T-helper 2 cell treated with Interferon-gamma antibody and Interleukin-4, amounts not matched to agents 5 μg/mL and 100 μg/mL, for 36 hours (primary cell): ENCODE measurements around the gene OR2T33.
"Not testable (repeated sequence)": the region's sequence is repeated elsewhere in the genome, so short reads cannot be mapped to it uniquely, and the experiment has no call there.

Source experiments
- DNase-seq: peaks from one replicate; pipeline ENCODE4 v3.0.0; 2021; ENCODE audit warnings: low spot score
- H3K27ac Mint-ChIP-seq: one replicate; pipeline ENCODE4 v1.8.0; 2021; ENCODE audit warnings: mild to moderate bottlenecking, mixed read lengths
- H3K27me3 Mint-ChIP-seq: one replicate; pipeline ENCODE4 v1.8.0; 2021; ENCODE audit warnings: low read depth, mixed read lengths
- H3K36me3 Mint-ChIP-seq: one replicate; pipeline ENCODE4 v1.8.0; 2021; ENCODE audit warnings: low read depth, mixed read lengths
- H3K4me1 Mint-ChIP-seq: one replicate; pipeline ENCODE4 v1.8.0; 2021; ENCODE audit warnings: low read depth, mixed read lengths
- H3K4me3 Mint-ChIP-seq: one replicate; pipeline ENCODE4 v1.8.0; 2022; ENCODE audit warnings: mild to moderate bottlenecking, moderate library complexity, mixed read lengths
- H3K9me3 Mint-ChIP-seq: one replicate; pipeline ENCODE4 v1.8.0; 2021; ENCODE audit warnings: mixed read lengths

Gene OR2T33, protein sequence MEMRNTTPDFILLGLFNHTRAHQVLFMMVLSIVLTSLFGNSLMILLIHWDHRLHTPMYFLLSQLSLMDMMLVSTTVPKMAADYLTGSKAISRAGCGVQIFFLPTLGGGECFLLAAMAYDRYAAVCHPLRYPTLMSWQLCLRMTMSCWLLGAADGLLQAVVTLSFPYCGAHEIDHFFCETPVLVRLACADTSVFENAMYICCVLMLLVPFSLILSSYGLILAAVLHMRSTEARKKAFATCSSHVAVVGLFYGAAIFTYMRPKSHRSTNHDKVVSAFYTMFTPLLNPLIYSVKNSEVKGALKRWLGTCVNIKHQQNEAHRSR

DNA sequence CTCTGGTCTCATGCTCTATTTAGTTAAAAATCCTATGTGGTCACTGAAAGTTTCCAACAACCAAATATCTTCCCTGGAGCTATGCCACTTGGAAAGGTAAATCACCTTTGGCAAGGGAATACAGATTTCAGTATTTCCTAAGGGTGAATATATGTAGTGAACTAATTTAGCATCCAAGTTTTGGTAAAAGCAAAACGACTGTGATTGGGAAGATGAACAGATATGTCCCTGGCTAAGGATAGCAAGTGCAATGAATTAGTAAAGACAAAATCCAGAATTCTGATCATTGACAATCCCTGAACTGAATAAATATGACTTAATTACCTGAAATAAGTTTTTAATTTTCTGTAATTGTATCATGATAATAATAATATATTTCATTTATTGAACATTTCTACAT, at the start of gene OR2T33:
TSS of gene OR2T33 (minus strand) at position 101 of the 400 bp plus-strand sequence. CDS start 4,162 bp downstream, outside the sequence.
- no peaks in the 10 kb centered on the region for H3K9me3 Mint-ChIP-seq
- H3K27me3 Mint-ChIP-seq, result no peaks in the 10 kb centered on the region
- no peaks in the 10 kb centered on the region for H3K36me3 Mint-ChIP-seq
- H3K4me1 Mint-ChIP-seq, result no peaks in the 10 kb centered on the region
- H3K4me3 Mint-ChIP-seq, result no peak within 1 kb of the TSS
- no peak within 1 kb of the TSS for H3K27ac Mint-ChIP-seq
- DNase-seq, result no peak

DNA sequence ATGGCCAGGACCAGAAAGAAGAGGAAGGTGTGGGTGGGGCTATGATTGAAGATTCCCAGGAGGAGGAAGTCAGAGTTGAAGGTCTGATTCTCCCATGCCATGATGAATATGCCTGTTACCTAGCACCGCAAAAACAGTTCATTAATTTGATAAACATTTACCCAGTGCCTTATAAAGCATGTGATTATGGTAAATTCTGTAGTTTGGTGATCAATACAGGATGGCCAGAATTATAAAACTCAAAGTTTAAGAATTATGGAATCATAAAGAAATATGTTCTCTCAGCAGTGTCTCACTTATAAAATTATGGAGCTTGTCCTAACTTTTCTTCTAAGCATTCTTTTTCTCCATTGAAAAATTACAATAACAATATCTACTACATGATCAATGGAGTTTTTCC, 46.7 kb upstream of the OR2T33 start, which contains the start of gene OR2M7:
TSS of gene OR2M7 (minus strand) at position 101 of the 400 bp plus-strand sequence. CDS start at position 101, 0 bp downstream.
- Mint-ChIP-seq H3K27me3 (no peaks in the 10 kb centered on the region), H3K36me3 (no peaks in the 10 kb centered on the region), H3K4me1 (no peaks in the 10 kb centered on the region), H3K9me3 (no peaks in the 10 kb centered on the region), H3K4me3 (no peak within 1 kb of the TSS), H3K27ac (no peak within 1 kb of the TSS)
- no peak for DNase-seq

DNA sequence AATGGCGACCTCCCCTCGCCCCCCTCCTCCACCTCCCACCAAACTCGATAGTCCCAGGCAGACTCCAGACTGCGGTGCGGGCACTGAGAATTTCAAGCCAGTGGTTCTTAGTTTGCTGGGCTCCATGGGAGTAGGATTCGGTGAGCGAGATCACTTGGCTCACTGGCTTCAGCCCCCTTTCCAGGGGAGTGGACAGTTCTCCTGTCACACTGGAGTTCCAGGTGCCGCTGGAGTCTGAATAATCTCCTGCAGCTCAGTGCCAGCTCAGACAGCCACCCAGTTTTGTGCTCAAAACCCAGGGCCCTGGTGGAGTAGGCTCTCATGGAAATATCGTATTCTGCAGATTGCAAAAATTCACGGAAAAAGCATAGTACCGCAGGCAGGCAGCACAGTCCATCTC, 39.0 kb upstream of the OR2T33 start:
- H3K27me3 Mint-ChIP-seq, result no peaks in the 10 kb centered on the region
- no peak overlapping the region for H3K27ac Mint-ChIP-seq
- no peaks in the 10 kb centered on the region for H3K4me1 Mint-ChIP-seq
- H3K36me3 Mint-ChIP-seq, result no peaks in the 10 kb centered on the region
- H3K9me3 Mint-ChIP-seq, result peaks cover 20% of the 10 kb centered on the region
- DNase-seq, result no peak
- H3K4me3 Mint-ChIP-seq, result no peak overlapping the region

DNA sequence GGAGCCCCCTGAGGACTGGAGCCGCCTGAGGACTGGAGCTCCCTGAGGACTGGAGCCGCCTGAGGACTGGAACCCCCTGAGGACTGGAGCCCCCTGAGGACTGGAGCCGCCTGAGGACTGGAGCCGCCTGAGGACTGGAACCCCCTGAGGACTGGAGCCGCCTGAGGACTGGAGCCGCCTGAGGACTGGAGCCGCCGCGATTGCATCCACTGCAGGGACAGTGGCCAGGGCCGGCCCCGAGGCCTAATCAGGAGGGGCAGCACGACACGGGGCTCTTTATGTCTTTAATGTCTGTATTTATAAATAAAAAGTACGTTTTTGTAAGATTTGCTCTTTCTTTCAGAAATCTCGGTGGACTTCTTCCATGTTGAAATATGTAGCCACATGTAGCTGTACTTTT, 29.0 kb upstream of the OR2T33 start:
- not testable (repeated sequence) for DNase-seq, H3K4me1 Mint-ChIP-seq, H3K4me3 Mint-ChIP-seq, H3K27me3 Mint-ChIP-seq, H3K27ac Mint-ChIP-seq, H3K9me3 Mint-ChIP-seq, H3K36me3 Mint-ChIP-seq

DNA sequence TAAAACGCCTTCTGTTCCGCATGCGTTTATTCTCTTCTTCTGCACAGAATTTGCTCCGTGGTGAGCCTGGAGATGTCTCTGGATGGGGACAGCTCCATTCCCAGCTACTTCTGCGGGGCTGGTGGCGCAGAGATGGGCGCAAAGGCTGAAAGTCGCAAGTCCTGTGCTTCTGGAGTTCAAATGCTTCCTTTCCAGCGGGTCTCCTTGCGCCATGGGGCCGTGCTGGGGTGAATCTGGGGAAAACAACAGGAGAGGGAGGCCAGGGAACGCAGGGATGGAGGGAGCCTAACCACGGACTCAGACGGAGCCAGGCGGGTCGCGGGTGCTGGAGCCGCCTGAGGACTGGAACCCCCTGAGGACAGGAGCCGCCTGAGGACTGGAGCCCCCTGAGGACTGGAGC, 28.3 kb upstream of the OR2T33 start:
- no peaks in the 10 kb centered on the region for H3K9me3 Mint-ChIP-seq
- H3K27me3 Mint-ChIP-seq, result no peaks in the 10 kb centered on the region
- no peak for DNase-seq
- no peaks in the 10 kb centered on the region for H3K4me1 Mint-ChIP-seq
- no peaks in the 10 kb centered on the region for H3K36me3 Mint-ChIP-seq
- H3K4me3 Mint-ChIP-seq, result no peak overlapping the region
- no peak overlapping the region for H3K27ac Mint-ChIP-seq

DNA sequence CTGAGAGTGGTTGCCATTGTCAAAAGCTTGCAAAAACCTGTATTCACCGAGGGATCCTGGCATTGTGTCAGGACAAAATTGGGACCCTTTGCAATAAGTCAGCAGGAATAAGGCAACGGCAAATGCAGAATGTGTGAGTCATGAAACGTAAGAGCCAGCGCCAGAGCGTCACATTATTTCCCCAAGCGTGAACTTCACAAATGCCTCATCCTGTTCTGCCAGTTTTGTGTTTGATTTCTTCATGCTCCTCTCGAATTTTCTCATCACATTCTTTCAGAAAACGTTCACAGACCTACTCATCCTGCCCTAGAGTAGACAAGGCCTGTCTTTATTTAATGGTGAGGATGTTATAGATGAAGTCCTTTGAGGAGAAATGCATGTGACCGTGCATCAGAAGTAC, 27.9 kb upstream of the OR2T33 start:
- not testable (repeated sequence) for H3K27me3 Mint-ChIP-seq, H3K4me3 Mint-ChIP-seq, H3K27ac Mint-ChIP-seq, H3K9me3 Mint-ChIP-seq, H3K36me3 Mint-ChIP-seq, DNase-seq, H3K4me1 Mint-ChIP-seq

DNA sequence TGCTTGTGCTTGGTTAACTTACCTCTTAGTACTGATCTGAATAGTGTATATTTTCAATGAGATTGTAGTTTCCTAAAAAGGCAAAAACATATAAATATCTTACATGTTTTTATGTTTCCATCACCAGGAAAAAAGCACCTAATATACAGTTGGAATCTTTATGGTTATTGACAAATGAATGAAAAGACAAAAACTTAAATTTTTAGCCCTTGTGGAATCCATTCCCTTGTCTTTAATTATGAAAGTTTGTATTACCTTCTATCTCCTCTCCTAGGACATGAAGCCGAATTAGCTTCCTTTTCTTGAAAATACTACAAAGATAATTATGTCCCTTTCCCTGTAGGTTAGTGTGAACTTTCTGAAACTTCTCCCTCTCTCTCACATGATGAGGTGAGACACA, 25.5 kb upstream of the OR2T33 start, which contains the start of gene OR2T12:
TSS of gene OR2T12 (minus strand) at position 101 of the 400 bp plus-strand sequence. CDS start 7,846 bp downstream, outside the sequence.
- Mint-ChIP-seq H3K9me3 (no peaks in the 10 kb centered on the region), H3K4me1 (no peaks in the 10 kb centered on the region), H3K27ac (no peak within 1 kb of the TSS), H3K4me3 (no peak within 1 kb of the TSS), H3K36me3 (no peaks in the 10 kb centered on the region), H3K27me3 (no peaks in the 10 kb centered on the region)
- no peak for DNase-seq

DNA sequence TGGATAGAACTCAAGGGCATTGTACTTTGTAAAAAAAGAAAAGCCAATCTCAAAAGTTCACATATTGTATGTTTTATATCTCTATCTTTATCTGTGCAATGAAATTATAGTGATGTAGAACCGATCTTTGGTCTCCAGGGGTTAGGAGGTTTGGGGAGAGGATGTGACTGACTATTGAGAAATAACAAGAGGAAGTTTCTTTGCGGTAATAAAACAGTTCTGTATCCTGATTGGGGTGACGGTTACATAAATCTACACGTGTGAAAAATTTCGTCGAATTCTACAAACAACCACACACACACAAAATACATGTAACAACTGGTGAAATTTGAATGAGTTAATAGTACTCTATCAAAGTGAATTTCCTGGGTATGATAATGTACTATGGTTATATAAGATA, 10.6 kb upstream of the OR2T33 start:
- H3K9me3 Mint-ChIP-seq, result no peaks in the 10 kb centered on the region
- H3K27me3 Mint-ChIP-seq, result no peaks in the 10 kb centered on the region
- H3K4me1 Mint-ChIP-seq, result no peaks in the 10 kb centered on the region
- no peak overlapping the region for H3K4me3 Mint-ChIP-seq
- DNase-seq, result no peak
- H3K27ac Mint-ChIP-seq, result no peak overlapping the region
- H3K36me3 Mint-ChIP-seq, result no peaks in the 10 kb centered on the region

DNA sequence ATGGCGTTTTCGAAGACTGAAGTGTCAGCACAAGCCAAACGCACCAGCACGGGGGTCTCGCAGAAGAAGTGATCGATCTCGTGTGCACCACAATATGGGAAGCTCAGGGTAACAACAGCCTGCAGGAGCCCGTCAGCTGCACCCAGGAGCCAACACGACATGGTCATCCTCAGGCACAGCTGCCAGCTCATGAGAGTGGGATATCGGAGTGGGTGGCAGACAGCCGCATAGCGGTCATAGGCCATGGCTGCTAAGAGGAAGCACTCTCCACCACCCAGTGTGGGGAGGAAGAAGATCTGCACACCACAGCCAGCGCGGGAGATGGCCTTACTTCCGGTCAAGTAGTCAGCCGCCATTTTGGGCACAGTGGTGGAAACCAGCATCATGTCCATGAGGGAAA, 4.6 kb downstream of the OR2T33 start:
- not testable (repeated sequence) for H3K27me3 Mint-ChIP-seq, H3K4me1 Mint-ChIP-seq, H3K9me3 Mint-ChIP-seq, H3K27ac Mint-ChIP-seq, DNase-seq, H3K36me3 Mint-ChIP-seq, H3K4me3 Mint-ChIP-seq

DNA sequence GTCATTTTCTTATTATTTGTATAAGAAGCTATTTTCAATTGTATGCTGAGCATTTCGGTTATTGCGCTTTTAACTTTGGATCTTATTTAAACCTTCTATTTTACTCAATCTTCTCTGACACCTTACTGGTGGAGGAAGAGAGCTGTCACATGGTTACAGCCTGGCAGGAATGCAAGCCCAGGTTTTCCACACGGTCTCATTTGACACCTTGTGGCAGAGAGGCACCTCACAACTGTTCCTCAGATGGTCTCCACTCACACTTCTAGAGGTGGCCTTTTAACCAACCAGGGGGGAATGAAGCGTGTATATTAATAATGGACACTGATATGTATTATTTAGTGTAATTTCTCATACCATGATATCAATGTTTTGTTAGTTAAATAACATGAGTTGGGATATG, 9.6 kb downstream of the OR2T33 start:
- H3K36me3 Mint-ChIP-seq, result no peaks in the 10 kb centered on the region
- no peak for DNase-seq
- H3K4me3 Mint-ChIP-seq, result no peak overlapping the region
- H3K9me3 Mint-ChIP-seq, result no peaks in the 10 kb centered on the region
- H3K27ac Mint-ChIP-seq, result no peak overlapping the region
- H3K4me1 Mint-ChIP-seq, result no peaks in the 10 kb centered on the region
- no peaks in the 10 kb centered on the region for H3K27me3 Mint-ChIP-seq

DNA sequence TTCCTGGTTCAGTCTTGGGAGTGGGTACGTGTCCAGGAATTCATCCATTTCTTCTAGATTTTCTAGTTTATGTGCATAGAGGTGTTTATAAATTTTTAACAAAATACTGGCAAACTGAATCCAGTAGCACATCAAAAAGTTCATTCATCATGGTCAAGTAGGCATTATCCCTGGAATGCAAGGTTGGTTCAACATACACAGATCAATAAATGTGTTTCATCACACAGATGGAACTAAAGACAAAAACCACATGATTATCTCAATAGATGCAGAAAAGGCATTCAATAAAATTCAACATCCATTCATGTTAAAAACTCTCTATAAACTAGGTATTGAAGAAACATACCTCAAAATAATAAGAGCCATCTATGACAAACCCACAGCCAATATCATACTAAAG, 18.5 kb downstream of the OR2T33 start:
- H3K4me1 Mint-ChIP-seq, H3K27me3 Mint-ChIP-seq, H3K27ac Mint-ChIP-seq, H3K36me3 Mint-ChIP-seq, H3K4me3 Mint-ChIP-seq, DNase-seq: not testable (repeated sequence)
- H3K9me3 Mint-ChIP-seq, result peaks cover 12% of the 10 kb centered on the region

DNA sequence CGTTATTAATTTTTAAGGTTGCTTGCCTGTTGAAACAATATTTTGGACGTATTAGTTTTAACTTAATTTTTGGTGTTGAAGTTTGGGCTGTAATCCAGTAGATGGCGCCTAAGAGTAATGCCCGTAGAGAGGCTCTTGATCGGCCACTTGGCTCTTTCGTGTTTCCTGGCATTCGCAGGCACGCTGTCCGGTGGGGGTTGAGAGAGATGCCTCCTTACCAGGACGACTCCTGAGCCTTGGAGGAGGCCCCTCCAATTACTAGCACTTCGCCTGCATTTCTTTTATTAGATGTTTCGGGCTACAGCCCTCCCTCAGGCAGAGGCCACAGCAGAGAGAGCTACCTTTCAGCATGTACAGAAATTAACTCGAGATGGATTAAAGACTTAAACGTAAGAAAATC, 34.6 kb downstream of the OR2T33 start:
- H3K4me3 Mint-ChIP-seq, result peak overlapping the region; percentile 57
- peak; percentile 6 for DNase-seq

DNA sequence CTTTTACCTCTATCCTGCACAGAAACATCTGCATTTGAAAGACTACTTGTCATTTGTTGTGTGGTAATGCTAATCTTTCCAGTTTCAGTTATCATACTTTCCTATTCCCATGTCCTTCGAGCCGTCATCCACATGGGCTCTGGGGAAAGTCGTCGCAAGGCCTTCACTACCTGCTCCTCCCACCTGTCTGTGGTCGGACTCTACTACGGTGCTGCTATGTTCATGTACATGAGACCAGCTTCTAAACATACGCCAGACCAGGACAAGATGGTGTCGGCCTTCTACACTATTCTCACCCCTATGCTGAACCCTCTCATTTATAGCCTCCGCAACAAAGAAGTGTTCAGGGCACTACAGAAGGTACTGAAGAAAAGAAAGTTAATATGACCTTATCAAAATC, 38.3 kb downstream of the OR2T33 start:
- DNase-seq, result no peak
- H3K36me3 Mint-ChIP-seq, result no peaks in the 10 kb centered on the region
- H3K27ac Mint-ChIP-seq, result no peak overlapping the region
- H3K27me3 Mint-ChIP-seq, result peaks cover 2% of the 10 kb centered on the region
- no peak overlapping the region for H3K4me3 Mint-ChIP-seq
- no peaks in the 10 kb centered on the region for H3K9me3 Mint-ChIP-seq
- peaks cover 2% of the 10 kb centered on the region for H3K4me1 Mint-ChIP-seq

More for the DNA sequence above, 34.6 kb downstream of the OR2T33 start:
- H3K36me3 Mint-ChIP-seq, result no peaks in the 10 kb centered on the region
- H3K27me3 Mint-ChIP-seq, result peaks cover 2% of the 10 kb centered on the region
- H3K9me3 Mint-ChIP-seq, result no peaks in the 10 kb centered on the region
- H3K27ac Mint-ChIP-seq, result no peak overlapping the region
- H3K4me1 Mint-ChIP-seq, result peaks cover 2% of the 10 kb centered on the region

DNA sequence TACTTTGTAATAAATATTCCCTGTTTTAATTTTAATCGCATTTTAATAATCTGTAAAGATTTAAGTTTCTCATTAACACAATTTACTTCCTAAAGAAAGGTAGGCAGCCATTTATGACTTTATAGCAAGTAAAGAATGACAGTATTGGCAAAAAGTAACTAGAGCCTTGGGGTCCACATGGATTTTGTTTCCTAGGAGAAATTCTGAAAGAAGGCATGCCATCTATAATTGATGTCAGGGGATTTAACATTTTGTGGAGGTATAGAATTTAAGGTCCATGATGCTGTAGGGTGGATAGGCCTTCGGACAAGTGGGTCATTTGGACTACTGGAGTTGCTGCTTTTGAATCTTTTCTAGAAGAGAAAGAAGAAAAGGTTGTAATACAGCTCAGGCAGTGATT, 46.7 kb downstream of the OR2T33 start, which contains the start of gene OR2M4:
TSS of gene OR2M4 (plus strand) at position 301 of the 400 bp plus-strand sequence. CDS start 7,512 bp downstream, outside the sequence.
- Mint-ChIP-seq H3K9me3 (no peaks in the 10 kb centered on the region), H3K27ac (no peak within 1 kb of the TSS), H3K4me3 (no peak within 1 kb of the TSS), H3K27me3 (no peaks in the 10 kb centered on the region), H3K36me3 (no peaks in the 10 kb centered on the region), H3K4me1 (no peaks in the 10 kb centered on the region)
- no peak for DNase-seq
